Measurements from ENCODE around the gene ATP5F1C.

ATP5F1C gene

GRCh38 chr10:7794251-7795026 is 6.5 kb downstream of the ATP5F1C start:
- Histone ChIP-seq H3K27me3 (ENCODE audit: insufficient read depth, poor library complexity, severe bottlenecking) (no peaks in the 10 kb centered on the region), H3K27ac (ENCODE audit: poor library complexity, severe bottlenecking) (no peak overlapping the region), H3K4me3 (ENCODE audit: severe bottlenecking) (no peak overlapping the region), H3K9me3 (ENCODE audit: severe bottlenecking) (no peaks in the 10 kb centered on the region), H3K36me3 (ENCODE audit: low read depth) (peaks cover 46% of the 10 kb centered on the region), H3K4me1 (ENCODE audit: insufficient read depth, poor library complexity, severe bottlenecking) (peaks cover 14% of the 10 kb centered on the region)
- ATAC-seq (ENCODE audit: low read depth) (no peak), DNase-seq (ENCODE audit: low spot score) (no peak)
- TF ChIP-seq CTCF (IDR thresholded peaks at IDR 0.05; ENCODE audit: poor library complexity, severe bottlenecking): no peak

GRCh38 chr10:7795605-7796004 is 7.6 kb downstream of the ATP5F1C start:
- Histone ChIP-seq H3K36me3 (ENCODE audit: low read depth) (peaks cover 52% of the 10 kb centered on the region), H3K9me3 (ENCODE audit: severe bottlenecking) (no peaks in the 10 kb centered on the region), H3K4me3 (ENCODE audit: severe bottlenecking) (no peak overlapping the region), H3K4me1 (ENCODE audit: insufficient read depth, poor library complexity, severe bottlenecking) (peaks cover 8% of the 10 kb centered on the region), H3K27ac (ENCODE audit: poor library complexity, severe bottlenecking) (no peak overlapping the region), H3K27me3 (ENCODE audit: insufficient read depth, poor library complexity, severe bottlenecking) (no peaks in the 10 kb centered on the region)
- no peak for TF ChIP-seq CTCF (IDR thresholded peaks at IDR 0.05; ENCODE audit: poor library complexity, severe bottlenecking)
- DNase-seq (ENCODE audit: low spot score): no peak
- no peak for ATAC-seq (ENCODE audit: low read depth)

- Histone ChIP-seq H3K4me3 (ENCODE audit: severe bottlenecking) (no peak overlapping the region), H3K36me3 (ENCODE audit: low read depth) (peaks cover 63% of the 10 kb centered on the region), H3K27ac (ENCODE audit: poor library complexity, severe bottlenecking) (no peak overlapping the region), H3K9me3 (ENCODE audit: severe bottlenecking) (no peaks in the 10 kb centered on the region), H3K4me1 (ENCODE audit: insufficient read depth, poor library complexity, severe bottlenecking) (peaks cover 8% of the 10 kb centered on the region), H3K27me3 (ENCODE audit: insufficient read depth, poor library complexity, severe bottlenecking) (no peaks in the 10 kb centered on the region)
- DNase-seq (ENCODE audit: low spot score) (no peak), ATAC-seq (ENCODE audit: low read depth) (peak; percentile 70; the same call in 2 of the 3 replicates)
- no peak for TF ChIP-seq CTCF (IDR thresholded peaks at IDR 0.05; ENCODE audit: poor library complexity, severe bottlenecking)
Measured at GRCh38 chr10:7797582-7797981, 9.6 kb downstream of the ATP5F1C start.

- Histone ChIP-seq H3K4me1 (ENCODE audit: insufficient read depth, poor library complexity, severe bottlenecking) (peaks cover 3% of the 10 kb centered on the region), H3K27me3 (ENCODE audit: insufficient read depth, poor library complexity, severe bottlenecking) (no peaks in the 10 kb centered on the region), H3K36me3 (ENCODE audit: low read depth) (peaks cover 92% of the 10 kb centered on the region), H3K9me3 (ENCODE audit: severe bottlenecking) (no peaks in the 10 kb centered on the region), H3K27ac (ENCODE audit: poor library complexity, severe bottlenecking) (no peak overlapping the region), H3K4me3 (ENCODE audit: severe bottlenecking) (no peak overlapping the region)
- ATAC-seq (ENCODE audit: low read depth) (no peak), DNase-seq (ENCODE audit: low spot score) (no peak)
- no peak for TF ChIP-seq CTCF (IDR thresholded peaks at IDR 0.05; ENCODE audit: poor library complexity, severe bottlenecking)
Measured at GRCh38 chr10:7802606-7803005, 14.6 kb downstream of the ATP5F1C start.

GRCh38 chr10:7804216-7804615 is 16.2 kb downstream of the ATP5F1C start:
- H3K27ac ChIP-seq (ENCODE audit: poor library complexity, severe bottlenecking): no peak overlapping the region
- no peaks in the 10 kb centered on the region for H3K4me1 ChIP-seq (ENCODE audit: insufficient read depth, poor library complexity, severe bottlenecking)
- no peak for ATAC-seq (ENCODE audit: low read depth)
- no peak for TF ChIP-seq CTCF (IDR thresholded peaks at IDR 0.05; ENCODE audit: poor library complexity, severe bottlenecking)
- H3K27me3 ChIP-seq (ENCODE audit: insufficient read depth, poor library complexity, severe bottlenecking): no peaks in the 10 kb centered on the region
- H3K36me3 ChIP-seq (ENCODE audit: low read depth): peaks cover 81% of the 10 kb centered on the region
- H3K9me3 ChIP-seq (ENCODE audit: severe bottlenecking): no peaks in the 10 kb centered on the region
- no peak overlapping the region for H3K4me3 ChIP-seq (ENCODE audit: severe bottlenecking)
- no peak for DNase-seq (ENCODE audit: low spot score)

All from RWPE2 (cell line).